BJ (cell line): ENCODE data around the gene STK11IP. TPM values are rescaled to one million over a fixed set of nuclear protein-coding genes. Genes with fewer than 3 reads are reported as not detected.

Experiments
- CTCF ChIA-PET: fragments of 350-600 bp; formaldehyde crosslinking; extraction: SDS; loops from one replicate; lab custom pipeline; 2021; ENCODE audit warnings: antibody characterized with exemption, inconsistent platforms; lab: Yijun Ruan, JAX
- POLR2A ChIA-PET: fragments of 300-600 bp; sonication (Branson Sonifier 250); formaldehyde crosslinking; extraction: SDS; loops from one replicate; lab custom pipeline; 2021; ENCODE audit warnings: antibody characterized with exemption; lab: Charles Lee
- DNase-seq: peaks from one replicate; pipeline ENCODE4 v3.0.0-alpha.2; 2011; ENCODE audit warnings: low read depth
- H3K27me3 ChIP-seq: 2 replicates; pipeline ENCODE4 v1.6.0; 2011; ENCODE audit warnings: low read length; ENCODE audit not compliant: control insufficient read depth, insufficient read depth
- H3K36me3 ChIP-seq: 2 replicates; pipeline ENCODE4 v1.5.1; 2011; ENCODE audit warnings: low read length; ENCODE audit not compliant: control insufficient read depth, insufficient read depth
- H3K4me3 ChIP-seq: 2 replicates; pipeline ENCODE4 v1.5.1; 2011; ENCODE audit warnings: low read depth, mild to moderate bottlenecking, control low read depth, low read length
- CTCF ChIP-seq: IDR thresholded peaks from 2 replicates; pipeline ENCODE4 v1.5.1; 2011; ENCODE audit warnings: low read depth, mild to moderate bottlenecking, control low read depth, inconsistent platforms, low read length, moderate library complexity; ENCODE audit not compliant: insufficient read depth
- polyA plus RNA-seq: library from polyadenylated mRNA; depleted of rRNA; stranded (reverse); fragments of >200 nt; gene quantifications from 2 replicates; pipeline ENCODE4 v1.2.3, GENCODE V29; 2011

The STK11IP gene
- polyA plus RNA-seq, 1 experiment: 21.0 TPM

- no peak for TF ChIP-seq CTCF
- no peaks in the 10 kb centered on the region for H3K27me3 ChIP-seq
- CTCF ChIA-PET: interaction anchor here (0.5 to 3.1 kb wide), 3 partner anchors 8 to 140 kb away, joined by 3 to 20 read pairs (median 4); no protein-coding TSS in a partner anchor
- POLR2A ChIA-PET: no interaction called here
- no peak for DNase-seq
- no peak overlapping the region for H3K4me3 ChIP-seq
- peaks cover 7% of the 10 kb centered on the region for H3K36me3 ChIP-seq
Observed at GRCh38 chr2:219634171-219634940, 36.7 kb downstream of the STK11IP start.

- no peaks in the 10 kb centered on the region for H3K27me3 ChIP-seq
- no peak for DNase-seq
- no peak overlapping the region for H3K4me3 ChIP-seq
- TF ChIP-seq CTCF: no peak
- ChIA-PET CTCF (interaction anchor here (1.7 kb wide), 1 partner anchor 95 kb away, joined by 4 read pairs; no protein-coding TSS in a partner anchor), POLR2A (no interaction called here)
- peaks cover 7% of the 10 kb centered on the region for H3K36me3 ChIP-seq
Observed at GRCh38 chr2:219634951-219635751, 37.5 kb downstream of the STK11IP start.

- no peaks in the 10 kb centered on the region for H3K27me3 ChIP-seq
- peaks cover 9% of the 10 kb centered on the region for H3K36me3 ChIP-seq
- no peak for TF ChIP-seq CTCF
- CTCF ChIA-PET: interaction anchor here (0.6 to 1.3 kb wide), 2 partner anchors 29 to 39 kb away, joined by 3 read pairs; no protein-coding TSS in a partner anchor
- no peak overlapping the region for H3K4me3 ChIP-seq
- no peak for DNase-seq
- POLR2A ChIA-PET: no interaction called here
Observed at GRCh38 chr2:219636144-219636915, 38.7 kb downstream of the STK11IP start.

- POLR2A ChIA-PET: no interaction called here
- CTCF ChIA-PET: interaction anchor here (0.7 to 2.1 kb wide), 7 partner anchors 11 to 108 kb away, joined by 3 to 11 read pairs (median 3); no protein-coding TSS in a partner anchor
- TF ChIP-seq CTCF: no peak
- Histone ChIP-seq H3K27me3 (no peaks in the 10 kb centered on the region), H3K4me3 (no peak overlapping the region), H3K36me3 (peaks cover 9% of the 10 kb centered on the region)
- no peak for DNase-seq
Observed at GRCh38 chr2:219636941-219637841, 39.5 kb downstream of the STK11IP start.
